ENCODE results near the gene DNM3.

The DNM3 gene

DNA sequence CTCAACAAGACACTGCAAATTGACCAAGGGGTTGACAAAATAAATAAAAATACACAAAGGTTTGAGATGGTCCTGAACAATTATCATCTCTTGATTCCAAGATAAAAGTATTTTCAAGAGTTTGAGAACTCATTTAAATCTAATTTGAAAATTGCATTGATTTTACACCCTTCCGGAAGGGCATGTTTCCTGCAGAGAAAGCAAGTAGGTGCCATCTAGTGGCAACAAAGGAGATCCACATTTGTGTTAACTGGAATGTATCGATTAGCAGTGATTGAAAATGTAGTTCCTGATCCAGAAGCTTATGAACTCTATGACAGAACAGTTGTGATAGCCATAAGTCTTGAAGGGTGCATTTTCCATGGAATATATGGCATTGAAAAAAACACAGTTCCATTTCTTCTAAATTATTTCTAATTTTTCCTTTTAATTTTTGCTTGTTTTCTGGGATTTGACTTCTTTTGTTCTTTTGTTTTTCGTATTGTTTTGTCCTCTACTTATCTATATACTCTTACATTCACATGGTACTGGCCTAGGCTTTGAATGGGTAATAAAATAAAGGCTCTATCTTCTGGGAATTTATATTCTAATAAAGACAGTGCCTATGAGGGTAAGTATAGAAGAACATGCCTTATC, 143.7 kb downstream of the DNM3 start:
- DNase-seq = peak; percentile 47

DNA sequence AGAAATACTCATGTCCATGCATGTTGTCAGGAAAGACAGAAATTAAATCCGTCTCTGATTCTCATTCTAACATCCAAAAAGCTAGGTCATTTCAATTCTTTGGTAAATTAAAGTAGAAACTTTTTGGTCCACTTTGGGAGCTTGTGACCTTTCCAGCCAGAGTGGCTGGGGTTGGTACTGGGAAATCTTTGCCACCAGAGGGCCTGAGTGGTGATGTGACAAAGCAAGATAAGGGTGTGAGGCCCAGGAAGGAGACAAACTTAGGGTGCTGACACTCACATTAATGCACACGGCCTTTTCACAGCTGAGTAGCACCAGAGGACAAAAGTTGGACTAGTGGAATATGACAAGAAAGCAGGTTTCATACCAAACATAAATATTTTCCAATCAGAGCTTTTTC, 144.3 kb downstream of the DNM3 start:
- DNase-seq = peak; percentile 86

DNA sequence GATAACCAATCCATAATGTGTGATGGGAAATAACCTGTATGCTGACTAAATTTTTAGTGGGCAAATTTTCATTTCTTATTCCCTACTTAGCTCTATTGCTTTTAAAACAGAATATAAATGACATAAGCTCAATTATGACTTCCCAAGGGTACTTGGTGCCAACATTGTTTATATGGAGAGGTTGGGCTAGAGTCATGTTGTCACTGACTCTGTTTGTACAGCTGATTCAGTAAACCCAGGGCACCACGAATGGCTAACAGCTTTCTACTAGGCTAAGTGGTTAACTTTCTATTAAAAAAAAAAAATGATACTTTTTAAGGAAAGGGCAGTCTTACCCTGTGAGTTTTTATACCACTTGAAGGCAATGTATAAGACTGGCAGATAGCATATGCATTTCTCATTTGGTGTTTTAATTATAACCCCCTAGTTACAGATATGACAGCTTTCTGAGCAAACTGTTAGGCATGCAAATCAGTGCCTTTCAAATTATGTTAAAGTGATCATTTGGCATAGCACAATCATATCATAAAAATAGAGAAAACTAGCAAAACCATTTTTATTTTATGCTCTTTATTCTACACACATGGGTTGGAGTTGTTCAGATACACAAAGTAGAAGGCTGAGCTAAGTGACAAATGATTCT, 147.1 kb downstream of the DNM3 start:
- no peak for DNase-seq

DNA sequence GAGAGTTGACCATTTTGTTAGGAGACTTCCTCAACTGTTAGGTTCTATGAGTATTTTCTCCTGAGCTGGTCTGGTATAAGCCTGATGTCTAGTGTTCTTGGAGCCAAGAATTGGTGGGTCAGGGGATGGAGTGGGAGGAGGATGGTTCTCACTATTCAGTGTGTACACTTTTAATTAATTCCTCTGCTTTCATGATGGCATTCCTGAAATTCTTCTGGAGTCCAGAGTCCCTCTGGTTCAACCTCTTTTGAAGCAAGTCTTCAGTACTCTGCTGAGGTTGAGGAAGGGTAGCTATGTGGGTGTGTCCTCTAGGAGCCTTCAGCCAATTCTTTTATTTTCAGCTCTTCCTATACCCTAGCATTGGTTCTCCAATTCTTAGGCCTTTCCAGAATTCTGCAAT, 149.1 kb downstream of the DNM3 start:
- DNase-seq = no peak

DNA sequence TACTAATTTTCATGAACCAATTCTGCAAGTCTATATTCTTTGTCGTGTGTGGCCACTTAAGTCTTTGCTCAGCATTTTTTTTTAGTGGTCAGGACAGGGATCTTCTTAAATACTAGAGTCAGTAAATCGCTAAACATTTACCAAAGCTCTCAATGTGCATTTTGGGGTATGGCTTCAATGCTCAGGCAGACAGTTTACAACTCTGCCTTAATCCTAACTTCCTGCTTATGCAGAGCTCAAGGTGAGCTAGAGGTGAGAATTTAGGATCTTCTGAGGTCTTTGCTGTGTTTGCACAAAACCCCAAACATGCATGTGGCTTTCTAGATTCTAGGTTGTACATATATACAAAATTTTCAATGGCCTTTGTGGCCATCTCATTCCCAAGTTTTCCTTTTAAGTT, 153.0 kb downstream of the DNM3 start:
- DNase-seq = no peak

DNA sequence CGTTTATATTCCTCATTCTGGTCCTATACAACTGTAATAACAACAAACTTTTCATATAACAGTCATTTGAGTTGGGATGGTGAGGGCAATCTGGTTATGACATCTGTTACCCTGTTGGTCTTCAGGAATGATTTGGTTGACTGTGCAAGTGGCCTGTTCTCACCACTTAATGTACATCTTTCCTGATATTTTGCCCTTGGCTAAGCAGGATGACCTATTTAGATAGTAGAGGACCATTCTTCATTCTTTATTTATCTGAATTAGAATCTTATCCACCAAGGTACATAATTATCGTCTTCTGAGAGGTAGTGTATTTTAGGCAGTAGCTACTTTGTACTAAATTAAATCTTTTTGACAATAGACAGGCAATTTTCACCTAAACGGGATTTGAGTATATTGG, 154.3 kb downstream of the DNM3 start:
- no peak for DNase-seq

DNA sequence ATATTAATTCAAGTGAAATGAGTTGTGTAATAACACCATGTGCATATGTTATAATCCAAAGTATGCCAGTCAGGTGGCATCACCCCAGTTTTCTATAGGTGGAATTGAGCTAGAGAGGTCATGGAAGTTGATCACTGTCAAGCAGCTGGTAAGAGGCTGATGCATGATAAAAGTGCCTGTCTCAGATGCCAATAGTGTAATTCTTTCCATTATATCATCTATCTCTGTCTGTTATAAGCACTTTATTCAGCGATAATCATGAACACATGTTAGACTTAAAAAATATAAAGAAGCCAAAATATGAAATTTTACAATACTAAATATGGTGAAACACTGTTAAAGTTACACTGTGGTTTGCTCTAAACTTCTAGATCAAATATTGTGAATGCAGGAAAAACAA, 156.6 kb downstream of the DNM3 start:
- no peak for DNase-seq

DNA sequence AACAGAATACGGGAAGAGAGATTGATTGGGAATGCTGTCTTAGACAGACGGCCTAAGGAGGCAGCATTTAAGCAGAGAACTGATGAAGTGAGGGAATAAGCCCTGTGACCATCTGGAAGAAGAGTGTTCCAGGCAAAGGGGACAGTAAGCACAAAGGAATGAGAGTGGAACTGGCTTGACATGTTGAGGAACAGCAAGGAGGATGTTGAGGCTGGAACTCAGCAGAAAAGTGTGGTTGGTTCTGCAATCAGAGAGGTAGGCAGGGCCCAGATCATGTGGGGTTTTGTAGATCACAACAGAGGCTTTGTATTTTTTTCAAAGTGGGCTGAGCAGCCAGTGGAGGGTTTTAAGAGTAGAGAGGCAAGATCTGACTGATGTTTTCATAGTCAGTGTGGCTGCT, 157.4 kb downstream of the DNM3 start:
- DNase-seq = no peak

DNA sequence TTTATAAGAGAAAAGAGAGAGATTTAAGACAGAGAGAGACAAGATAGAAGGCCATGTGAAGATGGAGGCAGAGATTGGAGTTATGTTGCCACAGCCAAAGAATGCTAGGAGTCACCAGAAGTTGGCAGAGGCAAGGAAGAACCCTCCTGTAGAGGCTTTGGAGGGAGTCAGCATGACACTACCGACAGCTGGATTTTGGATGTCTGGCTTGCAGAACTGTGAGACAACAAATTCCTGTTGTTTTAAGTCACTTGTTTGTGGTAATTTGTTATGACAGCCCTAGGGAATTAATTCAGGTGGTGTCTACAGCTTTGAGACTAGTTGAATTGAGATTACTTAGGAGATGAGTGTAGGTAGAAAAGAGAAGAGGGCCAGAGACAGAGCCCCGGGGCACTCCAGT, 158.5 kb downstream of the DNM3 start:
- DNase-seq = no peak

DNA sequence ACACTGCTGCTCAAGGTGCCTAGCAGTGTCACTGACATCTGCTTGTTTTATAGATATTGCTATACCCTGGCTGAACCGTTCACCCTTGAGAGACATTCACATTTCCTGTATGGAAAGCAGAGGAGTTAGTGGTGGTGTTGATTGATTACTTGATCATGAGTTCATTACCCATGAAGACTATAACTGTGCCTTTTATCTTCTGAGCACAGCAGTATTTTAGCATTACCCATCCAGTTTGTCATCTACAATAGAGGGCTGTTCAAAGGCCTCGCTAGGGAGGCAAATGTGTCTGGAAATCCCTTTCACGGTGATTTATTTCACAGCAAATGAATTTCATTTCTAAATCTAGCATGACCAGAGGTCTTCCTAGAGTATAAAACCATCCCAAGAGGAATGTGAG, 160.0 kb downstream of the DNM3 start:
- no peak for DNase-seq

DNA sequence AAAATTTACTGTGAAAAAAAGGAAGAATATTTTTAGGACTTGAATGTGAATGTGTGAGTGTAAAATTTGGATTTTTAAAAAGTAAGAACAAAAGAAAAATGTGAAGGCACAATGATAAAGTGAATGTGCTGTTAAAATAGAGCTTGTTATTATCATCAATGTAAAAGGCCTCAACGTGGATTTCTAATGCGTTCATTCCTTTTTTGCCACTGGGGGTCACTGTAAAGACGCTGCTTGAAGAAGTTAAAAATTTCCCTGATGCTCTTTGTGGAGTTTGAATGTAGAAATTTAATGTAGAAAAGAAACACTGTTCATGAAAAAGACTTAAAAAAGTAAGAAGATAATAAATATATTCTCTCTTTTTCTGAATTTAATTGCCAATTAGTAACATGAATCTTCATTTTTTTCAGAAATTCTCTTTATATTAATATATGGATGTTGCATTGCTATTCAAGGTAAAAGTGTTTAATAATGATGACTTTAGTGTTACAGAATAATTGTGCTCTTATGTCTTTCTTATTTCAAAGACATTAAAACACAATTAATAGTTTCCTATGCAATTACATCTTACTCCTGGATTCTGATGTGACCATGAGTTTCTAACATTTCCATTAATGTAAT, 161.5 kb downstream of the DNM3 start:
- peak; percentile 66 for DNase-seq

DNA sequence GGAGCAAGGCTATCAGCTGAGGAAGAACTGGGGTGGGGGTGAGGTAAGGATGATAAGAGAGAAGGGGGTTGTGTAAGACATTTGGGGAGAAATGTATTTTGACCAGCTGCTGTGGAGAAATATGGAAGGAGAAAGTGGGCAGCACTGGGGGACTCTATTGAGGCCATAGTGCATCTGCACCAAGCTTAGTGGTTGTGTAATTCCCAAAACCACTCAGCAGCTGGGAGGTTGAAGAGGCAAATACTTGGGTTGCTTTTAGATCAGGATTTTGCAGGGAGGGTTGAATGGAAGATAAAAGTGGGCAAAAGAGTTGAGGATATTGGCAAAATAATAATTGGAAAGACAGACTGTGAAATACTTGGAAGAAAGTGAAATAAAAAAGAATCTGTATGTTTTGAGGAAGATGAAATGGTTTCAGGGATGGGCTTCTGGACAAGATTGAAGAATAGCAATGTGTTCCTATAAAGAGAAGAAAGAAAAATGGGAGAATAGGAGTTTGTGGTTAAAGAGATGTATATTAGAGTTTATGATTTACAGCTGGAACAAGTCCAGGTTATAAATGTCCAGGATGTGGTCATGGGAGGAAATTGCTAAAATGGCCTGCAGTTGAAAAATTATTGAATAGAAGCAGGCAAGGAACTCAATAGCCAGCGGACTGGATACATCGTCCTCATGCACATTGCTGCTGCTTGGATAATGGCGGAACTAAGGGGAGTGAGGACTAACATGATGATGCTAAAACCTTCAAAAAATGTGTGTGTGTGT, 162.7 kb downstream of the DNM3 start:
- no peak for DNase-seq

DNA sequence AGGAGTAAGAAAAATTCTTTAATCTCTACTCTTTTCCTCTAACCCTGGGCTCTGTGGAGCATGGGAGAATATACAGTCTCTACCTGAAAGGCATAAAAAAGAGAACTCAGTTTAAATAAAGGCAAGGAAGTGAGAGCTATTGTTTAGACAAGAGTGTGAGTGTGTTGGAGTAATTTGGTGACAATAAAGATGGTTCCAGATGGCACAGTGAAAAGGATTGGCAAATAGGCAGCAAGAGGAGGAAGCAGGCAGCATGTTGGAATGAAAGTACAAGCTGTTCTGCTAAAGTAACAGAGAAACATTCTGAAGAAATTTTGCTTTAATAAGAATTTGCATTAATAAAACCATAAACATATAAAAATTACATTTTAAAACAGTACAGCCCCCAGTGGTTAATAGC, 163.4 kb downstream of the DNM3 start:
- DNase-seq = no peak

DNA sequence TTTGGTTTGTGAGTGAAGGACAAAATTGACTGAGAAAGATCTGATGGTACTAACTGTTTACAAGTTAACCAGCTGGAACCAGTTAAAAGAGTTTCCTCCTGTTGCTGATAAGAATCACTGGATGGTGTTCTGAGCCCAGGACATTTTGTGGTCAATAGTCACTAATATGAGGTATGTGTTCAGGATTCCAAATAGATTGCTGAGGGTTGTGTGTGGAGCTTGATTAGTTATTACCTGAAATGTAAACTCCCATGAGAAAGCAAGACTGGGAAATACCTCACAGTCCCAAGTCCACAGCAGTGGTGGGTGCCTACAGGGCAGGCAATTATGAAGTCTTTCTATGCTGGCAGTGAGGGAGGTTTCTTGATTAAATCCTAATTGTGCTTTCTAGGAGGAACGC, 164.6 kb downstream of the DNM3 start:
- DNase-seq = peak; percentile 10

DNA sequence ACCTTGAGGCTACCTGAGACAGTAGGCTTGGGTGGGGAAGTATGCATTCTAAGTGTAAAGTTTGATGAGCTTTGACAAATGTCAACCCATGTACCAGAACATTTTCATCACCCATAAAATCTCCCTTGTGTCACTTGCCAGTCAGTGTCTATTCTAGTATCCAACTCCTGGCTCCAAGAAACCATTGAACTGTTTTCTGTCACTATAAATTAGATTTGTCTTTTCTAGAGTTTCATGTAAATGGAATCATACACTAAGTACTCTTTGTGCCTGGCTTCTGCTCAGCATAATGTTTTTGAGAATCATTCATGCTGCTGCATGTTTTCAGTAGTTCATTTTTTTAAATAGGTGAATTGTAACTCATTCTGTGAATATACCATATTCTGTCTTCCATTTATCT, 165.4 kb downstream of the DNM3 start:
- no peak for DNase-seq

DNA sequence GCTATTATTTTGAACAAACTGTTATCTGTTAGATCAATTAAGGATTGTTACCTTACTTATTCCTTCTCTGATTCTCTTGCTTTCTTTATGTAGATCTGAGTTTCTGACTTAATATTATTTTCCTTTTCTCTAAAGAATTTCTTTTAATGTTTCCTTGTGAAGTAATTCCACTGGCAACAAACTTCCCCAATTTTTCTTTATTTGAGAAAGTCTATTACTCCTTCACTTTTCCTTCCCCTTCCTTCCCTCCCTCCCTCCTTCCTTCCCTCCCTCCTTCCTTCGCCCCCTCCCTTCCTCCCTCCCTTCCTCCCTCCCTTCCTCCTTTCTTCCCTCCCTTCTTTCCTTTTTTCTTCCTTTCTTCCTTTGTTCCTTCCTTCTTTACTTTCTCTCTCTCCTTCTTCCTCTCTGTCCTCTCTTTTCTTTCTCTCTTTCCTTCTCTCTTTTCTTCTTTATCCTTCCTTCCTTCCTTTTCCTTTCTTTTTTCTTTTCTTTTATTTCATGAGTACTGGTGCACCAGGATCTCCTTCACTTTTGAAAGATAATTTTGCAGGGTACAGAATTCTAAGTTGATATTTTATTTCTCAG, 177.5 kb downstream of the DNM3 start:
- no peak for DNase-seq

DNA sequence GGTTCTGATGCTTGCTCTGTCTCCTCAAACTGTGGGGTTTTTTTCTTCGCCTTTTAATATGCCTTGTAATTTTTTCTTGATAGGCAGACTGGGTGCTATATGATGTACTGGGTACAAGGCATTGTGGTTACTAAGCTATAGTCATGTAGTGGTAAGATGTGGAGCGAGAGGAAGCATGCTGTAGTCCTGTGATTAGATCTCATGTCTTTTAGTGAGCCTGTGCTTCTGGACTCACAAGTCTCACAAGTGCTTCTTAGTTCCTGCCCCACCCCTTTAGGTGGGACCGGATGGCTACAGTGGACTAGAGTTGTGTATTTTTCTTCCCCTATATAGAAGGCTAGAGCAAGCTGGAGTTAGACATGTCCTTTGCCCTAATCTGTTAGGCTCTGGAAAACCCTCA, 178.7 kb downstream of the DNM3 start:
- DNase-seq = peak; percentile 39

DNA sequence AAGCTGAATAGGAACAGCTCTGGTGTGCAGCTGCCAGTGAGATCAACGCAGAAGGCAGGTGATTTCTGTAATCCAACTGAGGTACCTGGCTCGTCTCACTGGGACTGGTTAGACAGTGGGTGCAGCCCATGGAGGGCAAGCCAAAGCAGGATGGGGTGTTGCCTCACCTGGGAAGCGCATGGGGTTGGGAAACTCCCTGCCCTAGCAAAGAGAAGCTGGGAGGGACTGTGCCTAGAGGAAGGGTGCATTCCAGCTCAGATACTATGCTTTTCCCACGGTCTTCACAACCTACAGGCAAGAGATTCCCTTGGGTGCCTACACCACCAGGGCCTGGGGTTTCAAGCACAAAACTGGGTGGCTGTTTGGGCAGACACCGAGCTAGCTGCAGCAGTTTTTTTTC, 183.2 kb downstream of the DNM3 start:
- no peak for DNase-seq

DNA sequence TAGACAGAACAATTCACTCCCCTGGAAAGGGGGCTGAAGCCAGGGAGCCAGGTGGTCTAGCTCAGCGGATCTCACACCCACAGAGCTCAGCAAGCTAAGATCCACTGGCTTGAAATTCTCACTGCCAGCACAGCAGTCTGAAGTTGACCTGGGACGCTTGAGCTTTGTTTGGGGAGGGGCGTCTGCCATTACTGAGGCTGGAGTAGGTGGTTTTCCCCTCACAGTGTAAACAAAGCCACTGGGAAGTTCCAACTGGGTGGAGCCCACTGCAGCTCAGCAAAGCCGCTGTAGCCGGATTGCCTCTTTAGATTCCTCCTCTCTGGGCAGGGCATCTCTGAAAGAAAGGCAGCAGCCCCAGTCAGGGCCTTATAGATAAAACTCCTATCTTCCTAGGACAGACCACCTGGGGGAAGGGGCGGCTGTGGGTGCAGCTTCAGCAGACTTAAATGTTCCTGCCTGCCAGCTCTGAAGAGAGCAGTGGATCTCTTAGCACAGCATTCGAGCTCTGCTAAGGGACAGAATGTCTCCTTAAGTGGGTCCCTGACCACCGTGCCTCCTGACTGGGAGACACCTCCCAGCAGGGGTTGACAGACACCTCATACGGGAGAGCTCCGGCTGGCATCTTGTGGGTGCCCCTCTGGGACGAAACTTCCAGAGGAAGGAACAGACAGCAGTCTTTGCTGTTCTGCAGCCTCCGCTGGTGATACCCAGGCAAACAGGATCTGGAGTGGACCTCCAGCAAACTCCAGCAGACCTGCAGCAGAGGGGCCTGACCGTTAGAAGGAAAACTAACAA, 183.8 kb downstream of the DNM3 start:
- DNase-seq = peak; percentile 72

DNA sequence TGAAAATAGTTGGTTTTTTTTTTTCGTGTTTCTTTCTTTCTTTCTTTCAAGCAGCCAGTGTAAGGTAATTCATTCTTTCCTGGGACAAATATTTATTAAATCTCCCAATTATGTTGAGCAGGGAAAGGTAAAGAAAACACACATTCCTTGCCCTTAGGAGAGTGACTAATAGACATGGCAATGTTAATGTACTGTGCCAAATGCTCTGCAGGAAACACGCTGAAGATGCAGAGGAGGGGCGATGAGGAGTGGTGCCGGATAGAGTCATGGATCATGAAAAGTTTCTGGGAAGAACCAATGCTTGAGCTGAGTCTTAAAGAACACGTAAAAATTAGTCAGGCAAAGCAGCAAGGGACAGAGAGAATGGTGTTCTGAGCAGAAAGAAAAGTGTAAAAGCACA, 199.2 kb downstream of the DNM3 start:
- DNase-seq = no peak

DNA sequence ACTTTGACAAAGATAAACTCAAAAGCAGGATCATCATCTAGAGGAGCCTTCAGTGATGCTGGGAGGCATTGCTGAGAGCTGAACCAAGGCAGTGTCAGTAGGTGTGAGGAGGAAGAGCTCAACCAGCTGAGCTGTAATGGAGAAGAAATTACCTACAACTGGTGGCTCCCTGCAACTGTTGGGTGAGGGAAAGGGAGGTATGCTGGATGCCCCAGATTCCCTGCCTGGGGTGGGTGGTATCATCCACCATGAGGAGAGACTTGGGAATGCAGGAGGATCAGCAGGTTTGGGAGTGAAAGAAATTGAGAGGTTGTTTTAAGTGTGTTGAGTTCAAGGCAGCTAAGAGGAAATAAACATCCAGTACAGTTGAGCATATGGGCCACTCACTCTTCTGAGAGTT, 199.8 kb downstream of the DNM3 start:
- no peak for DNase-seq

DNA sequence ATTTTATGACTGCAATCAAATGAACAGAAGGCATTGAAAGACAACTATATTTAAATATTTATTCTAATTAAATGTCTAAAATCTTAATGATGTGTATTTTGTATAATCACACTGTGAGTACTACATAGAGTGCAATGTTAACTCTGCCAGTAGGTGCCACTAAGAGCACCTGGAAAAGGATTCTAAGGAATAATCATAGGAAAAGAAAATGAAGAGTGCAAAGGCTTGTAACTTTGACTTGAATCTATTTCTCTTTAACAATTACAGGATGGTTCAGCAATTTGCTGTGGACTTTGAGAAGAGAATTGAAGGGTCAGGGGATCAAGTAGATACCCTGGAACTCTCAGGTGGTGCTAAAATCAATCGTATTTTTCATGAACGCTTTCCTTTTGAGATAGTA, 200.4 kb downstream of the DNM3 start:
- no peak for DNase-seq

DNA sequence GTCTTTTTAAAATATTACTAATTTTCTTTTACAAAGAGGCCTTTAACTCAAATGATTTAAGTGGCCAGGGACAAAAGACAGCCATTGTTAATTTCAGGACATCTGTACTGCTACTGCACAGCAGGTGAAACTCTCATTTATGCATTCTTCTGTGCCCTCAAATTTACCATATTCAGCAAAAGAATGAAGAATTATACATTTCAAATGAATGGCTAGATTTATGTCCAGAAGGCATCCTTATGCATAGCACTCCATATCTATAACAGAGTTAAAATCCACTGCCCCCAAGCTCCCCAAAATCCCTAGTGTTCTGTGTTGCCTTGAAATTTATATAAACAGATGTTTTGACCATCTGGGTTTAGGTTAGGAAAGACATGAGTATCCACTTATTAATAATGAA, 202.6 kb downstream of the DNM3 start:
- DNase-seq = no peak

All from hematopoietic multipotent progenitor cell treated with erythropoietin and hydrocortisone succinate and interleukin-3 and kit ligand, for 8 days (in vitro differentiated cells).